OCI-LY3 (cell line): ENCODE results near the gene GPR155.
A peak's percentile ranks its signal among the peaks of the same experiment; 100 is the strongest.
"Not testable (repeated sequence)": the region's sequence is repeated elsewhere in the genome, so short reads cannot be mapped to it uniquely, and the experiment has no call there.

Experiments used
- H2AFZ ChIP-seq: fragments of 200-600, 300-600 bp; shearing (Covaris generic); 2 replicates; pipeline ENCODE4 v1.6.0; 2014; ENCODE audit warnings: antibody characterized with exemption, low read depth, low read length
- H3K27ac ChIP-seq: fragments of 200-600, 300-600 bp; sonication (generic); 2 replicates; pipeline ENCODE4 v1.5.1; 2014; ENCODE audit warnings: mild to moderate bottlenecking, low read length, moderate library complexity, mixed read lengths
- H3K27me3 ChIP-seq: fragments of 200-600, 300-600 bp; sonication (generic); 2 replicates; pipeline ENCODE4 v1.6.1; 2014; ENCODE audit warnings: low read depth, low read length, mixed read lengths
- H3K36me3 ChIP-seq: fragments of 200-600, 300-600 bp; sonication (generic); replicated peaks from 2 replicates; pipeline ENCODE3; 2014; ENCODE audit warnings: low read depth, low read length, mixed read lengths
- H3K4me1 ChIP-seq: fragments of 300-600, 200-600 bp; sonication (generic); 2 replicates; pipeline ENCODE4 v1.6.1; 2014; ENCODE audit warnings: low read length, mixed read lengths
- H3K4me2 ChIP-seq: fragments of 200-600, 300-600 bp; sonication (generic); 2 replicates; pipeline ENCODE4 v1.6.1; 2014; ENCODE audit warnings: low read length, mixed read lengths
- H3K4me3 ChIP-seq: fragments of 300-600, 200-600 bp; sonication (generic); 2 replicates; pipeline ENCODE4 v1.5.1; 2014; ENCODE audit warnings: antibody characterized with exemption, mild to moderate bottlenecking, low read length, moderate library complexity
- H3K79me2 ChIP-seq: fragments of 300-600, 200-600 bp; shearing (Covaris generic); 2 replicates; pipeline ENCODE4 v1.6.1; 2014; ENCODE audit warnings: mild to moderate bottlenecking, low read length, mixed read lengths
- H3K9ac ChIP-seq: fragments of 300-600, 200-600 bp; shearing (Covaris generic); 2 replicates; pipeline ENCODE4 v1.6.0; 2014; ENCODE audit warnings: mild to moderate bottlenecking, low read length, moderate library complexity
- H3K9me3 ChIP-seq: fragments of 200-600, 300-600 bp; shearing (Covaris generic); 2 replicates; pipeline ENCODE4 v1.6.1; 2014; ENCODE audit warnings: low read length, mixed read lengths; ENCODE audit not compliant: insufficient read depth
- H4K20me1 ChIP-seq: fragments of 200-600, 300-600 bp; sonication (generic); 2 replicates; pipeline ENCODE4 v1.6.1; 2016; ENCODE audit warnings: low read length, mixed read lengths; ENCODE audit not compliant: insufficient read depth
- CTCF ChIP-seq: fragments of 200-600, 300-600 bp; sonication (generic); IDR thresholded peaks from 2 replicates; pipeline ENCODE4 v1.5.1; 2014; ENCODE audit warnings: antibody characterized with exemption, low read length, low read depth
- EZH2phosphoT487 ChIP-seq: fragments of 200-600 bp; shearing (Covaris generic); IDR thresholded peaks from 2 replicates; pipeline ENCODE4 v1.6.1; 2018; ENCODE audit warnings: antibody characterized with exemption, mixed run types, low read depth

GPR155 gene

DNA sequence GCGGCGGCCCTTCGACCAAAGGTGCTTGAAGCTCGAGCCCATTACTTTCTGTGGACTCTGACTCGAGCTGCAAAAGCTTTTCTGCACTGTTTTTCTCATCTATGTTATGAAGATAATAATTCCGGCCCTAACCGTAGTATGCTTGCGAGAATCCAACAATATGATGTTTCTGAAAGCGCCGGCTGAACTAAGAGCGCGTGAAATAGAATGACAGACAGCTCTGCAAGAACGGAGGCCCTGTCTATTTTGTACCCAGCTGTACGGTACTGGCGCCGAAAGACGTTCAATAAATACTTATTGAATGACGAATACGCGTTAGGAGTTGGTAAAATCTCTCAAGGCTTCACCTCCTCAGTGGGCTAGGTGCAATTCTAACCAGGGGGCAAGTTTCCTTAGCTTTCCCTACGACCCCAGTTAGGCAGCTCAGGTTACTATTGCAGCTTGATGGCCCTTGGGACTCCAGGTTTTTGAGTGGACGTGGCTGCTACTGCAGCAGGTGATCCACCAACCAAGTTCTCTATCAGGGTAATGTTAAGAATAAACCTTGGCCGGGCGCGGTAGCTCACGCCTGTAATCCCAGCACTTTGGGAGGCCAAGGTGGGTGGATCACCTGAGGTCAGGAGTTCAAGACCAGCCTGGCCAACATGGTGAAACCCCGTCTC, 90.7 kb downstream of the GPR155 start:
- Histone ChIP-seq H3K36me3 (no peaks in the 10 kb centered on the region), H3K27ac (peak overlapping the region; percentile 32; the same call in 1 of the 2 replicates), H3K4me1 (peaks cover 13% of the 10 kb centered on the region), H3K9me3 (no peaks in the 10 kb centered on the region), H3K9ac (peak overlapping the region; percentile 81), H2AFZ (peak overlapping the region; percentile 98), H3K79me2 (peaks cover 40% of the 10 kb centered on the region), H3K27me3 (no peaks in the 10 kb centered on the region), H4K20me1 (peaks cover 5% of the 10 kb centered on the region; the same call in 1 of the 2 replicates), H3K4me2 (peak overlapping the region; percentile 89), H3K4me3 (peak overlapping the region; percentile 98)
- TF ChIP-seq CTCF (no peak), EZH2phosphoT487 (no peak)

GRCh38 chr2:174395284-174395968, 91.4 kb downstream of the GPR155 start, which contains the start of gene SCRN3:
SCRN3 (plus strand) TSS chr2:174395730; CDS start chr2:174398284, 2,554 bp downstream.
- H4K20me1 ChIP-seq = peaks cover 5% of the 10 kb centered on the region; the same call in 1 of the 2 replicates
- TF ChIP-seq EZH2phosphoT487 = no peak
- TF ChIP-seq CTCF = no peak
- peaks cover 13% of the 10 kb centered on the region for H3K4me1 ChIP-seq
- H3K9me3 ChIP-seq = no peaks in the 10 kb centered on the region
- H3K79me2 ChIP-seq = peaks cover 40% of the 10 kb centered on the region
- H3K9ac ChIP-seq = peak within 1 kb of the TSS; percentile 81
- H2AFZ ChIP-seq = peak within 1 kb of the TSS; percentile 98
- no peaks in the 10 kb centered on the region for H3K27me3 ChIP-seq
- H3K27ac ChIP-seq = peak within 1 kb of the TSS; percentile 32
- H3K4me2 ChIP-seq = peak within 1 kb of the TSS; percentile 89
- peak within 1 kb of the TSS; percentile 98 for H3K4me3 ChIP-seq
- no peaks in the 10 kb centered on the region for H3K36me3 ChIP-seq

DNA sequence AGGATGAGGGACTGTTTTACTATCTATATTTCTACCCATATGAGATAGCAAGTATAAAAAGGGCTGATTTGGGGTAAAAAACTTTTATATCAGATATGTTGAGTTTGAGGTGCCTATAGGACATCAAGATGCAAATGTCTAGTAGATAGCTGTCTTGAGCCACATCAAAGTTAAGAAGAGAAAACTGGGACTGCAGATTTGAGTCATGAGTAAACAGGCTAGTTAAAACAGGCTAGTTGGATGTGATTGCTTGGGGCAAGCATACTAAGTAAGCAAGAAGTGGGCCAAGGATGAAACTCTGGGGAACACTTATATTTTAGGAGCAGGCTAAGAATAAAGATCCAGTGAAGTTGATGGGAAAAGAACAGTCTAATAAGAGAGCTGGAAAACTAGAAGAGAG, 94.1 kb downstream of the GPR155 start:
- H2AFZ ChIP-seq = no peak overlapping the region
- H3K4me1 ChIP-seq = peaks cover 13% of the 10 kb centered on the region
- H3K27ac ChIP-seq = no peak overlapping the region
- H3K9me3 ChIP-seq = no peaks in the 10 kb centered on the region
- no peaks in the 10 kb centered on the region for H3K27me3 ChIP-seq
- peaks cover 40% of the 10 kb centered on the region for H3K79me2 ChIP-seq
- no peak overlapping the region for H3K4me3 ChIP-seq
- H4K20me1 ChIP-seq = peaks cover 5% of the 10 kb centered on the region; the same call in 1 of the 2 replicates
- TF ChIP-seq CTCF (no peak), EZH2phosphoT487 (no peak)
- H3K36me3 ChIP-seq = no peaks in the 10 kb centered on the region
- H3K4me2 ChIP-seq = no peak overlapping the region
- no peak overlapping the region for H3K9ac ChIP-seq

- H3K27ac ChIP-seq, H3K9ac ChIP-seq, H2AFZ ChIP-seq, H3K4me2 ChIP-seq, H3K27me3 ChIP-seq, H4K20me1 ChIP-seq, H3K4me3 ChIP-seq, H3K4me1 ChIP-seq, H3K9me3 ChIP-seq: not testable (repeated sequence)
- Histone ChIP-seq H3K36me3 (peaks cover 13% of the 10 kb centered on the region), H3K79me2 (peaks cover 35% of the 10 kb centered on the region)
Observed at GRCh38 chr2:174390303-174390702, 96.5 kb downstream of the GPR155 start.
